Activated B cell treated with CpG ODN at 0.5 μM for 24 hours (primary cell): ENCODE measurements around the gene RAB15. TPM values are rescaled to one million over a fixed set of nuclear protein-coding genes. Genes with fewer than 3 reads are reported as not detected.

Source experiments
- ATAC-seq: fragments of 200-7000 bp; cut with Tn5 transposase; one replicate; pipeline ENCODE4 v1.10.0; 2021; ENCODE audit warnings: low read depth, mild to moderate bottlenecking, moderate library complexity
- CTCF ChIA-PET: fragments of 350-600 bp; sonication (Branson Sonifier 250); formaldehyde crosslinking; loops from one replicate; lab custom pipeline; 2021; ENCODE audit warnings: antibody characterized with exemption; lab: Charles Lee
- POLR2A ChIA-PET: fragments of 350-600 bp; sonication (Branson Sonifier 250); formaldehyde crosslinking; loops from one replicate; lab custom pipeline; 2021; ENCODE audit warnings: antibody characterized with exemption; lab: Charles Lee
- DNase-seq: peaks from one replicate; pipeline ENCODE4 v3.0.0; 2022
- H3K27ac Mint-ChIP-seq: one replicate; pipeline ENCODE4 v1.8.0; 2020; ENCODE audit warnings: mixed read lengths
- H3K27me3 Mint-ChIP-seq: one replicate; pipeline ENCODE4 v1.8.0; 2021; ENCODE audit warnings: mixed read lengths
- H3K36me3 Mint-ChIP-seq: one replicate; pipeline ENCODE4 v1.8.0; 2021; ENCODE audit warnings: low read depth, mixed read lengths
- H3K4me1 Mint-ChIP-seq: one replicate; pipeline ENCODE4 v1.8.0; 2021; ENCODE audit warnings: mixed read lengths
- H3K4me3 Mint-ChIP-seq: one replicate; pipeline ENCODE4 v1.8.0; 2020; ENCODE audit warnings: mild to moderate bottlenecking, mixed read lengths
- H3K9me3 Mint-ChIP-seq: one replicate; pipeline ENCODE4 v1.8.0; 2020; ENCODE audit warnings: mixed read lengths
- CTCF ChIP-seq: fragments of 200-600 bp; IDR thresholded peaks from one replicate; pipeline ENCODE4 v1.8.0; 2022; ENCODE audit warnings: antibody characterized with exemption, mild to moderate bottlenecking
- intact Hi-C: fragments of 100-400 bp; cut with micrococcal nuclease; formaldehyde crosslinking; loops from one replicate; pipeline ENCODE4 v1.15.1; 2024
- total RNA-seq: library from RNA; stranded (reverse); gene quantifications from 2 replicates; pipeline ENCODE4 v1.2.3, GENCODE V29; 2022

Gene RAB15
- total RNA-seq, 1 donor from 2014 or later = 0.47 TPM

- ChIA-PET POLR2A (interaction anchor here (1.0 kb wide), 1 partner anchor 14 kb away, joined by 4 read pairs; no protein-coding TSS in a partner anchor), CTCF (no interaction called here)
- H3K36me3 Mint-ChIP-seq = peaks cover 67% of the 10 kb centered on the region
- no peak for TF ChIP-seq CTCF
- H3K4me1 Mint-ChIP-seq = peaks cover 14% of the 10 kb centered on the region
- DNase-seq = no peak
- no peak for ATAC-seq
- no peak overlapping the region for H3K4me3 Mint-ChIP-seq
- H3K27ac Mint-ChIP-seq = no peak overlapping the region
- no peaks in the 10 kb centered on the region for H3K9me3 Mint-ChIP-seq
- no peaks in the 10 kb centered on the region for H3K27me3 Mint-ChIP-seq
- intact Hi-C loops = loop anchor here (2.0 kb wide), 1 partner anchor 14 kb away; the partner anchor contains the start of gene CHURC1
Observed at GRCh38 chr14:64928239-64929013, 43.7 kb downstream of the RAB15 start.

- DNase-seq (no peak), ATAC-seq (no peak)
- intact Hi-C loops = no loop called here
- H3K36me3 Mint-ChIP-seq = peaks cover 53% of the 10 kb centered on the region
- H3K4me1 Mint-ChIP-seq = peaks cover 14% of the 10 kb centered on the region
- no peak overlapping the region for H3K4me3 Mint-ChIP-seq
- H3K9me3 Mint-ChIP-seq = no peaks in the 10 kb centered on the region
- POLR2A ChIA-PET = interaction anchor here (0.7 kb wide), 1 partner anchor 15 kb away, joined by 3 read pairs; no protein-coding TSS in a partner anchor
- no peak overlapping the region for H3K27ac Mint-ChIP-seq
- no peak for TF ChIP-seq CTCF
- H3K27me3 Mint-ChIP-seq = no peaks in the 10 kb centered on the region
- CTCF ChIA-PET = no interaction called here
Observed at GRCh38 chr14:64927031-64927430, 45.1 kb downstream of the RAB15 start.

- H3K4me3 Mint-ChIP-seq = no peak overlapping the region
- intact Hi-C loops = no loop called here
- POLR2A ChIA-PET = interaction anchor here (2.8 kb wide), 1 partner anchor 12 kb away, joined by 16 read pairs; the partner anchor contains the start of gene CHURC1
- CTCF ChIA-PET = no interaction called here
- H3K9me3 Mint-ChIP-seq = no peaks in the 10 kb centered on the region
- no peak for ATAC-seq
- peaks cover 54% of the 10 kb centered on the region for H3K36me3 Mint-ChIP-seq
- H3K4me1 Mint-ChIP-seq = peaks cover 18% of the 10 kb centered on the region
- no peak for DNase-seq
- H3K27me3 Mint-ChIP-seq = no peaks in the 10 kb centered on the region
- H3K27ac Mint-ChIP-seq = no peak overlapping the region
- TF ChIP-seq CTCF = no peak
Observed at GRCh38 chr14:64926398-64926995, 45.6 kb downstream of the RAB15 start.

- DNase-seq (no peak), ATAC-seq (no peak)
- no peak overlapping the region for H3K4me3 Mint-ChIP-seq
- ChIA-PET POLR2A (interaction anchor here (0.7 kb wide), 1 partner anchor 1152 kb away, joined by 6 read pairs; no protein-coding TSS in a partner anchor), CTCF (no interaction called here)
- intact Hi-C loops = no loop called here
- H3K27ac Mint-ChIP-seq = no peak overlapping the region
- TF ChIP-seq CTCF = no peak
- no peaks in the 10 kb centered on the region for H3K27me3 Mint-ChIP-seq
- peaks cover 56% of the 10 kb centered on the region for H3K36me3 Mint-ChIP-seq
- H3K4me1 Mint-ChIP-seq = peaks cover 40% of the 10 kb centered on the region
- no peaks in the 10 kb centered on the region for H3K9me3 Mint-ChIP-seq
Observed at GRCh38 chr14:64923015-64923414, 49.1 kb downstream of the RAB15 start.

GRCh38 chr14:64920465-64920864, 51.7 kb downstream of the RAB15 start:
- intact Hi-C loops = no loop called here
- Mint-ChIP-seq H3K4me3 (no peak overlapping the region), H3K9me3 (no peaks in the 10 kb centered on the region), H3K27ac (no peak overlapping the region), H3K4me1 (peaks cover 49% of the 10 kb centered on the region), H3K27me3 (no peaks in the 10 kb centered on the region), H3K36me3 (peaks cover 53% of the 10 kb centered on the region)
- DNase-seq (no peak), ATAC-seq (no peak)
- ChIA-PET CTCF (no interaction called here), POLR2A (no interaction called here)
- TF ChIP-seq CTCF = no peak
